ENCODE data around the gene MLEC.
A peak's percentile ranks its signal among the peaks of the same experiment; 100 is the strongest.
"Not testable (repeated sequence)": the region's sequence is repeated elsewhere in the genome, so short reads cannot be mapped to it uniquely, and the experiment has no call there.

MLEC gene

DNA sequence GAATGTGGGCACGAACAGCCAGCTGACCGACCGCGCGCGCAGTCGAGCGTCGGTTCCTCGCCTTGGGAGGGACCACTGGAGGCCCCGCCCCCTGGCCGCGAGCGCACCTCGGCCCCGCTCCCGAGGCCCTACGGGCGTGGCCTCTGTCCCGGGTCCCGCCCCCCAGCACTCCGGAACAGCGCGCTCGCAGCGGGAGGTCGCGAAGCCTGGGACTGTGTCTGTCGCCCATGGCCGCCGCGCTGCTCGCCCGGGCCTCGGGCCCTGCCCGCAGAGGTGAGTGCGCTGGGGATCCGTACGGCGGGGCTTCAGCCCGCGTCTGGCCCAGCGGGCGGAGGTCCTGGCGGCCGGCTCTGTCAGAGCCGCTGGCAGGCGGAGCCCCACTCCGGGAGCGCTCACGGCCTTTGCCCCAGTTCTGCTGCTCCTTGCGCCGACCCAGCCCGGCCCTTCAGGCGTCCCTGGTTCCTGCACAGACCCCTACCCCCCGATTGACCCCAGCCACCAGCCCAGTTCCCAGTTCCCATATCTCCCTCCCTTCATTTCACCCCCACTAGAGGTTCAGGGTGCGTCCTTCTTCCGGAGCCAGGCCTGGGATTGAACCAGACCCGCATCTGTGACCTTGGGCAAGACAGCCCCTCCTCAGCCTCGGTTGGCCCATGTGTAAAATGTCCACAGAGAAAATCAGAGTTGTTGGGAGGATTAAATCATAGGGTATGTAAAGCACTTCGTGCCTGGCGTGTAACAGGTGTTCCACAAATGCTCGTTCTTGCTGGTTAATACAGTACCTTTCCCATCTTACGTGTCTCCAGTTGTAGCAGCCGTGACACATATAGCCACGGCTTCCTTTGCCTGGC is 38.9 kb downstream of the MLEC start, which contains the start of gene ACADS:
ACADS (plus strand) TSS at position 168 of the 851 bp plus-strand sequence; CDS start at position 228, 60 bp downstream.
- H3K36me3 ChIP-seq (ENCODE audit: control insufficient read depth in 1 of 2, insufficient read depth in 2 of 2, low read length in 2 of 2): peaks cover 13 to 27% of the 10 kb centered on the region in 2 experiments
- H2AK5ac ChIP-seq (ENCODE audit: low read length): no peak within 1 kb of the TSS
- peaks cover 3 to 9% of the 10 kb centered on the region in 2 experiments for H3K4me1 ChIP-seq (ENCODE audit: control insufficient read depth in 1 of 2, insufficient read depth in 2 of 2, low read length in 2 of 2)
- H3K79me1 ChIP-seq (ENCODE audit: low read length): peaks cover 4% of the 10 kb centered on the region
- no CpG with 5 or more reads among the region's 66 CpGs for WGBS (ENCODE audit: extremely low coverage, insufficient coverage, insufficient read length)
- H3K79me2 ChIP-seq (ENCODE audit: control insufficient read depth, insufficient read depth, low read length, poor library complexity): no peaks in the 10 kb centered on the region
- H2BK120ac ChIP-seq (ENCODE audit: insufficient read depth, low read length, poor library complexity): peak within 1 kb of the TSS; percentile 23
- no peak within 1 kb of the TSS for H3K4ac ChIP-seq (ENCODE audit: low read depth, low read length)
- H3K18ac ChIP-seq (ENCODE audit: low read length): peak within 1 kb of the TSS; percentile 59
- peak within 1 kb of the TSS; percentile 67 for H4K91ac ChIP-seq (ENCODE audit: low read depth, low read length)
- no peak within 1 kb of the TSS for H3K23ac ChIP-seq (ENCODE audit: low read length)
- H2AFZ ChIP-seq (ENCODE audit: insufficient read depth, low read length, poor library complexity): peak within 1 kb of the TSS; percentile 75
- H3K27ac ChIP-seq (ENCODE audit: low read depth, low read length): no peak within 1 kb of the TSS
- peak within 1 kb of the TSS; percentile 43 for H2BK5ac ChIP-seq (ENCODE audit: low read depth, low read length, poor library complexity)
- H4K12ac ChIP-seq (ENCODE audit: low read depth, low read length): peak within 1 kb of the TSS; percentile 34
- H3K4me3 ChIP-seq (ENCODE audit: low read depth, low read length): peak within 1 kb of the TSS; percentile 83
- no peaks in the 10 kb centered on the region for H3K27me3 ChIP-seq (ENCODE audit: insufficient read depth, low read length)
- peak within 1 kb of the TSS; percentile 74 for H4K8ac ChIP-seq (ENCODE audit: low read depth, low read length)
- peak; percentile 87 to 93 for DNase-seq
- H3K9ac ChIP-seq (ENCODE audit: low read length): peak within 1 kb of the TSS; percentile 71
- H3K14ac ChIP-seq (ENCODE audit: low read length): peak within 1 kb of the TSS; percentile 42
- H2BK12ac ChIP-seq (ENCODE audit: low read length): no peak within 1 kb of the TSS
- H3K9me3 ChIP-seq (ENCODE audit: insufficient read depth, low read depth, low read length): peaks cover 1% of the 10 kb centered on the region
- peak within 1 kb of the TSS; percentile 85 for H3K4me2 ChIP-seq (ENCODE audit: low read length)

DNA sequence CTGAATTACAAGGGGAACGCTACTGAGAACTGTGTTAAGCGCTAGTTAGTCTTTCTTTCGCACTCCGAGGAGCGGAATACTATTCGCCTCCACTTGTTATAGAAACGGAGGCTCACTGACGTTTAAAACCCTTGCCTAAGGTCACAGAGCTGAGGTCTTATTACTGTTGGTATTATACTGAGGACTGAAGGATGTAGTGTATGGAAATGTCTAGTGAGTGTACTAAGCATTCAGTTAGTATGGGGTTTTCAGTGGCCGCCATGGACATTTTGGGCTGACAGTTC is 39.5 kb downstream of the MLEC start:
- H3K4me3 ChIP-seq (ENCODE audit: low read depth, low read length): no peak overlapping the region
- no peaks in the 10 kb centered on the region for H3K27me3 ChIP-seq (ENCODE audit: insufficient read depth, low read length)
- H2BK5ac ChIP-seq (ENCODE audit: low read depth, low read length, poor library complexity): no peak overlapping the region
- H3K4me1 ChIP-seq (ENCODE audit: control insufficient read depth in 1 of 2, insufficient read depth in 2 of 2, low read length in 2 of 2): peaks cover 3 to 9% of the 10 kb centered on the region in 2 experiments
- no CpG with 5 or more reads among the region's 9 CpGs for WGBS (ENCODE audit: extremely low coverage, insufficient coverage, insufficient read length)
- no peak for DNase-seq
- H3K36me3 ChIP-seq (ENCODE audit: control insufficient read depth in 1 of 2, insufficient read depth in 2 of 2, low read length in 2 of 2): peaks cover 9 to 22% of the 10 kb centered on the region in 2 experiments
- no peak overlapping the region for H2AFZ ChIP-seq (ENCODE audit: insufficient read depth, low read length, poor library complexity)
- no peaks in the 10 kb centered on the region for H3K79me2 ChIP-seq (ENCODE audit: control insufficient read depth, insufficient read depth, low read length, poor library complexity)
- peaks cover 1% of the 10 kb centered on the region for H3K9me3 ChIP-seq (ENCODE audit: insufficient read depth, low read depth, low read length)
- H3K4ac ChIP-seq (ENCODE audit: low read depth, low read length): no peak overlapping the region
- no peak overlapping the region for H4K12ac ChIP-seq (ENCODE audit: low read depth, low read length)
- no peak overlapping the region for H3K27ac ChIP-seq (ENCODE audit: low read depth, low read length)
- no peak overlapping the region for H4K8ac ChIP-seq (ENCODE audit: low read depth, low read length)
- peaks cover 4% of the 10 kb centered on the region for H3K79me1 ChIP-seq (ENCODE audit: low read length)
- no peak overlapping the region for H3K9ac ChIP-seq (ENCODE audit: low read length)
- H3K4me2 ChIP-seq (ENCODE audit: low read length): peak overlapping the region; percentile 85
- H3K23ac ChIP-seq (ENCODE audit: low read length): no peak overlapping the region
- no peak overlapping the region for H4K91ac ChIP-seq (ENCODE audit: low read depth, low read length)
- H2BK12ac ChIP-seq (ENCODE audit: low read length): no peak overlapping the region
- H2AK5ac ChIP-seq (ENCODE audit: low read length): no peak overlapping the region
- no peak overlapping the region for H3K14ac ChIP-seq (ENCODE audit: low read length)
- no peak overlapping the region for H3K18ac ChIP-seq (ENCODE audit: low read length)
- no peak overlapping the region for H2BK120ac ChIP-seq (ENCODE audit: insufficient read depth, low read length, poor library complexity)

DNA sequence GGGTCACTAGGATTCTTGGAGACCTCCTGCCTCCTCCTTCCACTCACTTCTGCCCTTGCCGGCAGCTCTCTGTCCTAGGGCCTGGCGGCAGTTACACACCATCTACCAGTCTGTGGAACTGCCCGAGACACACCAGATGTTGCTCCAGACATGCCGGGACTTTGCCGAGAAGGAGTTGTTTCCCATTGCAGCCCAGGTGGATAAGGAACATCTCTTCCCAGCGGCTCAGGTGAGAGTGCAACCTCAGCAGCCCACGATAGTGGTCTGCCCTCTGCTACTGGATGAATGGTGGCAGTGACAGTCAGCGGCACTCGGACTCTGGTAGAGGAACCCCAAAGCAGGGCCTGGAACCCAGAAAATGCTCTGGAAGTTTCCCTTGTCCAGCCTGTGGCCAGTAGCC is 40.0 kb downstream of the MLEC start:
- DNase-seq: no peak

DNA sequence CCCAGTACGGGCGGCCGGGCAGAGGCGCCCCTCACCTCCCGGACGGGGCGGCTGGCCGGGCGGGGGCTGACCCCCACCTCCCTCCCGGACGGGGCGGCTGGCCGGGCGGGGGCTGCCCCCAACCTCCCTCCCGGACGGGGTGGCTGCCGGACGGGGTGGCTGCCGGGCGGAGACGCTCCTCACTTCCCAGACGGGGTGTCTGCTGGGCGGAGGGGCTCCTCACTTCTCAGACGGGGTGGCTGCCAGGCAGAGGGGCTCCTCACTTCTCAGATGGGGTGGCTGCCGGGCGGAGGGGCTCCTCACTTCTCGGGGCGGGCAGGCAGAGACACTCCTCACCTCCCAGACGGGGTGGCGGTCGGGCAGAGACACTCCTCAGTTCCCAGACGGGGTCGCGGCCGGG is 45.2 kb downstream of the MLEC start:
- no CpG with 5 or more reads among the region's 35 CpGs for WGBS (ENCODE audit: extremely low coverage, insufficient coverage, insufficient read length)

More for the DNA sequence above, 40.0 kb downstream of the MLEC start:
- H3K9me3 ChIP-seq (ENCODE audit: insufficient read depth, low read depth, low read length): peaks cover 1% of the 10 kb centered on the region
- no peak overlapping the region for H2BK12ac ChIP-seq (ENCODE audit: low read length)
- no peak overlapping the region for H3K18ac ChIP-seq (ENCODE audit: low read length)
- peaks cover 6 to 17% of the 10 kb centered on the region in 2 experiments for H3K36me3 ChIP-seq (ENCODE audit: control insufficient read depth in 1 of 2, insufficient read depth in 2 of 2, low read length in 2 of 2)
- no peaks in the 10 kb centered on the region for H3K79me2 ChIP-seq (ENCODE audit: control insufficient read depth, insufficient read depth, low read length, poor library complexity)
- peaks cover 4% of the 10 kb centered on the region for H3K79me1 ChIP-seq (ENCODE audit: low read length)
- H4K91ac ChIP-seq (ENCODE audit: low read depth, low read length): no peak overlapping the region
- H3K4me3 ChIP-seq (ENCODE audit: low read depth, low read length): no peak overlapping the region
- no peak overlapping the region for H3K4me2 ChIP-seq (ENCODE audit: low read length)
- no peak overlapping the region for H3K9ac ChIP-seq (ENCODE audit: low read length)
- H3K27ac ChIP-seq (ENCODE audit: low read depth, low read length): no peak overlapping the region
- H2AK5ac ChIP-seq (ENCODE audit: low read length): no peak overlapping the region
- H3K23ac ChIP-seq (ENCODE audit: low read length): no peak overlapping the region
- no peak overlapping the region for H4K8ac ChIP-seq (ENCODE audit: low read depth, low read length)
- no peak overlapping the region for H3K4ac ChIP-seq (ENCODE audit: low read depth, low read length)
- H3K14ac ChIP-seq (ENCODE audit: low read length): no peak overlapping the region
- H2BK120ac ChIP-seq (ENCODE audit: insufficient read depth, low read length, poor library complexity): no peak overlapping the region
- no CpG with 5 or more reads among the region's 9 CpGs for WGBS (ENCODE audit: extremely low coverage, insufficient coverage, insufficient read length)
- no peak overlapping the region for H4K12ac ChIP-seq (ENCODE audit: low read depth, low read length)
- no peak overlapping the region for H2BK5ac ChIP-seq (ENCODE audit: low read depth, low read length, poor library complexity)
- H3K27me3 ChIP-seq (ENCODE audit: insufficient read depth, low read length): no peaks in the 10 kb centered on the region
- H2AFZ ChIP-seq (ENCODE audit: insufficient read depth, low read length, poor library complexity): no peak overlapping the region
- peaks cover 3 to 9% of the 10 kb centered on the region in 2 experiments for H3K4me1 ChIP-seq (ENCODE audit: control insufficient read depth in 1 of 2, insufficient read depth in 2 of 2, low read length in 2 of 2)

More for the DNA sequence above, 45.2 kb downstream of the MLEC start:
- not testable (repeated sequence) for H2AK5ac ChIP-seq (ENCODE audit: low read length); H2BK5ac ChIP-seq (ENCODE audit: low read depth, low read length, poor library complexity); H3K4me2 ChIP-seq (ENCODE audit: low read length); H3K79me2 ChIP-seq (ENCODE audit: control insufficient read depth, insufficient read depth, low read length, poor library complexity); H3K4ac ChIP-seq (ENCODE audit: low read depth, low read length); H3K79me1 ChIP-seq (ENCODE audit: low read length); DNase-seq; H3K36me3 ChIP-seq (ENCODE audit: control insufficient read depth in 1 of 2, insufficient read depth in 2 of 2, low read length in 2 of 2); H3K14ac ChIP-seq (ENCODE audit: low read length); H4K91ac ChIP-seq (ENCODE audit: low read depth, low read length); H3K23ac ChIP-seq (ENCODE audit: low read length); H3K27ac ChIP-seq (ENCODE audit: low read depth, low read length); H3K18ac ChIP-seq (ENCODE audit: low read length); H3K9me3 ChIP-seq (ENCODE audit: insufficient read depth, low read depth, low read length); H4K8ac ChIP-seq (ENCODE audit: low read depth, low read length); H2BK12ac ChIP-seq (ENCODE audit: low read length); H3K9ac ChIP-seq (ENCODE audit: low read length); H3K4me3 ChIP-seq (ENCODE audit: low read depth, low read length); H3K4me1 ChIP-seq (ENCODE audit: control insufficient read depth in 1 of 2, insufficient read depth in 2 of 2, low read length in 2 of 2); H3K27me3 ChIP-seq (ENCODE audit: insufficient read depth, low read length); H2BK120ac ChIP-seq (ENCODE audit: insufficient read depth, low read length, poor library complexity); H2AFZ ChIP-seq (ENCODE audit: insufficient read depth, low read length, poor library complexity); H4K12ac ChIP-seq (ENCODE audit: low read depth, low read length)
